A549 (cell line): Measurements from ENCODE around the gene TMEM40. TPM values are rescaled to one million over a fixed set of nuclear protein-coding genes. Genes with fewer than 3 reads are reported as not detected.
A peak's percentile ranks its signal among the peaks of the same experiment; 100 is the strongest.

Experiments used
- ATAC-seq, 2 experiments: fragments of 200-7000 bp in 1 of 2; fragments of >200 bp in 1 of 2; cut with Nextera tagmentation in 1 of 2; cut with Tn5 transposase in 1 of 2; 3 replicates each; pipeline versions ENCODE4 v1.8.0 to v1.9.1; 2018 to 2020; ENCODE audit warnings: mild to moderate bottlenecking in 1 of 2, moderate library complexity in 1 of 2
- CTCF ChIA-PET: fragments of 300-600 bp; sonication (Branson Sonifier 250); formaldehyde crosslinking; extraction: SDS; loops from one replicate; lab custom pipeline; 2021; ENCODE audit warnings: antibody characterized with exemption, inconsistent platforms; lab: Yijun Ruan, JAX
- POLR2A ChIA-PET: fragments of 350-600 bp; formaldehyde crosslinking; extraction: SDS; loops from one replicate; lab custom pipeline; 2021; ENCODE audit warnings: antibody characterized with exemption, inconsistent platforms; lab: Yijun Ruan, JAX
- DNase-seq, 2 experiments: peaks; one replicate each; pipeline versions ENCODE4 v3.0.0 to v3.0.0-alpha.2; 2011 to 2016; ENCODE audit warnings: low read depth in 1 of 2, low spot score in 1 of 2
- FAIRE-seq: peaks from 2 replicates; lab custom pipeline; 2011; peaks lifted over from hg19 to GRCh38; lab: Jason Lieb, UNC
- H3K27ac ChIP-seq, 2 experiments: fragments of >200 bp; sonication (Bioruptor Twin); formaldehyde crosslinking; 3 replicates each; pipeline ENCODE4 v1.5.1; 2016 to 2017
- H3K4me1 ChIP-seq: fragments of >200 bp; sonication (Bioruptor Twin); formaldehyde crosslinking; 3 replicates; pipeline ENCODE4 v1.6.1; 2016
- H3K4me2 ChIP-seq: fragments of >200 bp; sonication (Bioruptor Twin); formaldehyde crosslinking; 3 replicates; pipeline ENCODE4 v1.6.1; 2016
- H3K4me3 ChIP-seq: fragments of >200 bp; sonication (Bioruptor Twin); formaldehyde crosslinking; 3 replicates; pipeline ENCODE4 v1.5.1; 2016
- H3K9me3 ChIP-seq: fragments of >200 bp; sonication (Bioruptor Twin); formaldehyde crosslinking; 3 replicates; pipeline ENCODE4 v1.6.1; 2016
- CEBPB ChIP-seq, 2 experiments: fragments of >200 bp in 1 of 2; sonication (Bioruptor Twin) in 1 of 2; formaldehyde crosslinking in 1 of 2; IDR thresholded peaks; 2 replicates each; pipeline ENCODE4 v1.6.1; 2012 to 2016
- CTCF ChIP-seq: fragments of >200 bp; sonication (Bioruptor Twin); formaldehyde crosslinking; IDR thresholded peaks from 3 replicates; pipeline ENCODE4 v1.5.1; 2016
- EHMT2 ChIP-seq: fragments of 200-600 bp; sonication (generic); IDR thresholded peaks from 2 replicates; pipeline ENCODE4 v1.6.1; 2016; ENCODE audit warnings: antibody characterized with exemption, low read depth, mild to moderate bottlenecking, moderate library complexity
- ELK1 ChIP-seq: fragments of 150-350 bp; IDR thresholded peaks from 2 replicates; pipeline ENCODE4 v1.6.1; 2014; ENCODE audit warnings: low read depth, mild to moderate bottlenecking, low read length
- EP300 ChIP-seq, 2 experiments: fragments of >200 bp; sonication (Bioruptor Twin); formaldehyde crosslinking; IDR thresholded peaks; 2 replicates in 1 of 2; 3 replicates in 1 of 2; pipeline ENCODE4 v1.6.1; 2016 to 2017
- ESRRA ChIP-seq: fragments of 150-350 bp; IDR thresholded peaks from 2 replicates; pipeline ENCODE4 v1.6.1; 2014; ENCODE audit warnings: mild to moderate bottlenecking, low read length, borderline replicate concordance
- GATA3 ChIP-seq: IDR thresholded peaks from 2 replicates; pipeline ENCODE4 v1.6.1; 2012; ENCODE audit warnings: borderline replicate concordance
- HES2 ChIP-seq: fragments of >200 bp; sonication (Bioruptor Twin); formaldehyde crosslinking; IDR thresholded peaks from 2 replicates; pipeline ENCODE4 v1.6.1; 2016
- HOXA7 ChIP-seq: fragments of 250-450 bp; sonication (Bioruptor Pico); IDR thresholded peaks from 2 replicates; pipeline ENCODE4 v1.5.0; 2020; ENCODE audit warnings: mild to moderate bottlenecking, moderate library complexity
- HOXB5 ChIP-seq: fragments of 250-450 bp; sonication (Bioruptor Pico); IDR thresholded peaks from 2 replicates; pipeline ENCODE4 v1.5.0; 2020; ENCODE audit warnings: mild to moderate bottlenecking, moderate library complexity
- JUNB ChIP-seq: fragments of >200 bp; sonication (Bioruptor Twin); formaldehyde crosslinking; IDR thresholded peaks from 2 replicates; pipeline ENCODE4 v1.6.1; 2016
- KDM1A ChIP-seq: fragments of 200-600 bp; sonication (generic); IDR thresholded peaks from 2 replicates; pipeline ENCODE4 v1.6.1; 2016; ENCODE audit warnings: low read depth, mild to moderate bottlenecking
- MAX ChIP-seq: IDR thresholded peaks from 2 replicates; pipeline ENCODE4 v1.6.1; 2012
- NFE2L2 ChIP-seq: fragments of 150-350 bp; conservative IDR thresholded peaks from 2 replicates; pipeline ENCODE4 v1.6.1; 2014; ENCODE audit warnings: low read length
- PHF8 ChIP-seq: fragments of 200-600 bp; sonication (generic); IDR thresholded peaks from 2 replicates; pipeline ENCODE4 v1.6.1; 2016; ENCODE audit warnings: low read depth, mild to moderate bottlenecking, antibody characterized with exemption, moderate library complexity, borderline replicate concordance
- POLR2A ChIP-seq: IDR thresholded peaks from 2 replicates; pipeline ENCODE4 v1.6.1; 2012; ENCODE audit warnings: mild to moderate bottlenecking, low read length
- RAD21 ChIP-seq, 2 experiments: fragments of >200 bp in 1 of 2; sonication (Bioruptor Twin) in 1 of 2; formaldehyde crosslinking in 1 of 2; IDR thresholded peaks in 1 of 2; conservative IDR thresholded peaks in 1 of 2; 2 replicates in 1 of 2; 3 replicates in 1 of 2; pipeline ENCODE4 v1.6.1; 2012 to 2018; ENCODE audit warnings: inconsistent platforms in 1 of 2
- RARB ChIP-seq: fragments of 250-450 bp; sonication (Bioruptor Pico); IDR thresholded peaks from 2 replicates; pipeline ENCODE4 v1.8.0; 2021; ENCODE audit warnings: mild to moderate bottlenecking, moderate library complexity
- SMC3 ChIP-seq: fragments of >200 bp; sonication (Bioruptor Twin); formaldehyde crosslinking; IDR thresholded peaks from 3 replicates; pipeline ENCODE4 v1.6.1; 2018; ENCODE audit warnings: inconsistent platforms
- TFCP2L1 ChIP-seq: fragments of 250-450 bp; sonication (Bioruptor Pico); IDR thresholded peaks from 2 replicates; pipeline ENCODE4 v1.5.0; 2021; ENCODE audit warnings: mild to moderate bottlenecking
- TP53 ChIP-seq: fragments of 250-450 bp; sonication (Bioruptor Pico); IDR thresholded peaks from 2 replicates; pipeline ENCODE4 v1.5.0; 2021; ENCODE audit warnings: mild to moderate bottlenecking, moderate library complexity
- ZFP36 ChIP-seq: fragments of 450-650 bp; IDR thresholded peaks from 2 replicates; pipeline ENCODE4 v1.6.1; 2014; ENCODE audit warnings: borderline replicate concordance; ENCODE audit not compliant: partially characterized antibody
- ZSCAN20 ChIP-seq: fragments of 250-450 bp; sonication (Bioruptor Pico); IDR thresholded peaks from 2 replicates; pipeline ENCODE4 v1.8.0; 2022; ENCODE audit warnings: mild to moderate bottlenecking, moderate library complexity
- WGBS: methylation state at CpG from one replicate; pipeline ENCODE4 v1.1.6; 2017; ENCODE audit errors: missing lambda C conversion rate; 5-methylcytosine and 5-hydroxymethylcytosine counted together
- polyA plus RNA-seq, 4 experiments: library from polyadenylated mRNA; depleted of rRNA in 3 of 4; stranded (reverse); fragments of >200 nt; fragmentation: RNase III in 1 of 4; extraction: RNeasy Plus Mini Kit Qiagen cat#74134 plus additional on column Dnase treatment in 1 of 4; gene quantifications; 2 replicates in 3 of 4; 3 replicates in 1 of 4; pipeline ENCODE4 v1.2.3, GENCODE V29; 2011 to 2017
- TF ChIP-seq, protein P1 (sequence below): fragments of >200 bp; sonication (Bioruptor Twin); formaldehyde crosslinking; IDR thresholded peaks from 3 replicates; pipeline ENCODE4 v1.6.1; 2016
- TF ChIP-seq, protein P2 (sequence below): IDR thresholded peaks from 2 replicates; pipeline ENCODE4 v1.6.1; 2012; ENCODE audit warnings: low read depth, borderline replicate concordance

The TMEM40 gene
- polyA plus RNA-seq, 2 of the 4 experiments (the other 2 are of a cell fraction): 0.13 to 0.18 TPM

- Histone ChIP-seq H3K27ac (no peak overlapping the region), H3K4me2 (no peak overlapping the region), H3K9me3 (no peaks in the 10 kb centered on the region), H3K4me1 (peaks cover 36% of the 10 kb centered on the region), H3K4me3 (no peak overlapping the region)
- no peak for FAIRE-seq
- ATAC-seq: no peak
- ChIA-PET POLR2A (no interaction called here), CTCF (interaction anchor here (1.8 kb wide), 1 partner anchor 36 kb away, joined by 6 read pairs; no protein-coding TSS in a partner anchor)
- DNase-seq: no peak
- 80% methylated on average over 4 of the region's 4 CpGs for WGBS
- TF ChIP-seq HOXB5 (CRISPR knock-in tag) (no peak), CEBPB (IDR thresholded peaks at IDR 0.05) (peak in 1 of 2 experiments; percentile 53; a peak in 1 of 4 replicates)
These were observed 2.9 kb downstream of the TMEM40 start for GRCh38 chr3:12756175-12756574.

- no peaks in the 10 kb centered on the region for H3K9me3 ChIP-seq
- no peak for TF ChIP-seq TFCP2L1 (CRISPR knock-in tag)
- no peak for TF ChIP-seq SMC3
- TF ChIP-seq HES2: no peak
- no peak for TF ChIP-seq HOXA7 (CRISPR knock-in tag)
- no peak for TF ChIP-seq JUNB
- no peak for TF ChIP-seq MAX
- TF ChIP-seq PHF8: no peak
- TF ChIP-seq ESRRA: no peak
- no peak for TF ChIP-seq ZFP36
- no peak for TF ChIP-seq GATA3
- TF ChIP-seq, protein P1, sequence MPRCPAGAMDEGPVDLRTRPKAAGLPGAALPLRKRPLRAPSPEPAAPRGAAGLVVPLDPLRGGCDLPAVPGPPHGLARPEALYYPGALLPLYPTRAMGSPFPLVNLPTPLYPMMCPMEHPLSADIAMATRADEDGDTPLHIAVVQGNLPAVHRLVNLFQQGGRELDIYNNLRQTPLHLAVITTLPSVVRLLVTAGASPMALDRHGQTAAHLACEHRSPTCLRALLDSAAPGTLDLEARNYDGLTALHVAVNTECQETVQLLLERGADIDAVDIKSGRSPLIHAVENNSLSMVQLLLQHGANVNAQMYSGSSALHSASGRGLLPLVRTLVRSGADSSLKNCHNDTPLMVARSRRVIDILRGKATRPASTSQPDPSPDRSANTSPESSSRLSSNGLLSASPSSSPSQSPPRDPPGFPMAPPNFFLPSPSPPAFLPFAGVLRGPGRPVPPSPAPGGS: no peak
- no peak for TF ChIP-seq NFE2L2
- TF ChIP-seq RARB: no peak
- TF ChIP-seq ZSCAN20 (CRISPR knock-in tag): no peak
- TF ChIP-seq TP53 (CRISPR knock-in tag): no peak
- TF ChIP-seq, all 56 proteins: peak for 0
- ATAC-seq (no peak), DNase-seq (no peak), FAIRE-seq (no peak)
- ChIA-PET CTCF (interaction anchor here (1.8 kb wide), 1 partner anchor 36 kb away, joined by 6 read pairs; no protein-coding TSS in a partner anchor), POLR2A (no interaction called here)
- WGBS: 91% methylated on average over 6 of the region's 6 CpGs
- Histone ChIP-seq H3K4me1 (peaks cover 37% of the 10 kb centered on the region), H3K4me3 (no peak overlapping the region), H3K4me2 (no peak overlapping the region), H3K27ac (no peak overlapping the region)
These were observed 3.3 kb downstream of the TMEM40 start for GRCh38 chr3:12755754-12756153.

DNA sequence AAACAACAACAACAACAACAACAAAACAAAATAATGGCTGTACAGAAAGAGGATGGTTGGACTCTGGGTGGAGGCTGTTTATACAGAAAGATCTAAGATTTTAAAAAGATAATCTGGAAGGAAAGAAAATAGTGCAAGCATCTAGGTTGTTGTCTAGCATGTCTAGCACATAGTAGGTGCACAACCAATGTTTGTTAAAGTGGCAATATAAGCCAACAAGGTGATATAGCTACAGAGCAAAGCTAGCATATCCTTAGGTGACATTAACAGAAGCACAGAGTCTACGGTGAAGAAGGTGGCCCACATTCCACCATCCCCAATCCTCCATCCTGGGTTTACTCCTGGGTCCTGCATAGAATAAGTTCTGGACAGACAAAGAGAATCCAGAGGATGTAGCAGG is 4.7 kb downstream of the TMEM40 start:
- FAIRE-seq: no peak
- CTCF ChIA-PET: interaction anchor here (1.2 kb wide), 2 partner anchors 11 to 19 kb away, joined by 3 to 4 read pairs; no protein-coding TSS in a partner anchor
- no peak for ATAC-seq
- peak overlapping the region in 1 of 2 experiments; percentile 38; a peak in 1 of 6 replicates for H3K27ac ChIP-seq
- WGBS: 92% methylated on average over 1 of the region's 1 CpG
- TF ChIP-seq, protein P1: no peak
- no peak for TF ChIP-seq CTCF
- TF ChIP-seq TP53 (CRISPR knock-in tag): no peak
- TF ChIP-seq RARB: no peak
- TF ChIP-seq EHMT2: no peak
- no peak for TF ChIP-seq RAD21 (conservative IDR thresholded peaks at IDR 0.05 in 1 of 2, IDR thresholded peaks at IDR 0.05 in 1 of 2)
- no peak for TF ChIP-seq GATA3
- TF ChIP-seq CEBPB (IDR thresholded peaks at IDR 0.05): no peak
- no peak for TF ChIP-seq EP300 (IDR thresholded peaks at IDR 0.05)
- no peak for TF ChIP-seq KDM1A
- TF ChIP-seq, protein P2, sequence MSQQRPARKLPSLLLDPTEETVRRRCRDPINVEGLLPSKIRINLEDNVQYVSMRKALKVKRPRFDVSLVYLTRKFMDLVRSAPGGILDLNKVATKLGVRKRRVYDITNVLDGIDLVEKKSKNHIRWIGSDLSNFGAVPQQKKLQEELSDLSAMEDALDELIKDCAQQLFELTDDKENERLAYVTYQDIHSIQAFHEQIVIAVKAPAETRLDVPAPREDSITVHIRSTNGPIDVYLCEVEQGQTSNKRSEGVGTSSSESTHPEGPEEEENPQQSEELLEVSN: no peak
- no peak for TF ChIP-seq POLR2A
- TF ChIP-seq ELK1: no peak
- no peak for TF ChIP-seq ZSCAN20 (CRISPR knock-in tag)
- TF ChIP-seq, all 56 proteins: peak for 0
- no peak overlapping the region for H3K4me2 ChIP-seq
- no peaks in the 10 kb centered on the region for H3K9me3 ChIP-seq
- H3K4me1 ChIP-seq: peaks cover 47% of the 10 kb centered on the region
- POLR2A ChIA-PET: no interaction called here
- no peak overlapping the region for H3K4me3 ChIP-seq
- no peak for DNase-seq
